ENCODE results near the gene BEND6.

BEND6 gene

GRCh38 chr6:57048577-57048976 lies 93.7 kb downstream of the BEND6 start:
- Histone ChIP-seq H3K9me3 (ENCODE audit: severe bottlenecking) (no peaks in the 10 kb centered on the region), H3K4me1 (ENCODE audit: insufficient read depth, poor library complexity, severe bottlenecking) (peaks cover 13% of the 10 kb centered on the region), H3K27ac (ENCODE audit: poor library complexity, severe bottlenecking) (no peak overlapping the region), H3K36me3 (ENCODE audit: low read depth) (peaks cover 55% of the 10 kb centered on the region), H3K27me3 (ENCODE audit: insufficient read depth, poor library complexity, severe bottlenecking) (no peaks in the 10 kb centered on the region), H3K4me3 (ENCODE audit: severe bottlenecking) (no peak overlapping the region)
- no peak for ATAC-seq (ENCODE audit: low read depth)
- no peak for TF ChIP-seq CTCF (IDR thresholded peaks at IDR 0.05; ENCODE audit: poor library complexity, severe bottlenecking)
- DNase-seq (ENCODE audit: low spot score) = no peak

DNA sequence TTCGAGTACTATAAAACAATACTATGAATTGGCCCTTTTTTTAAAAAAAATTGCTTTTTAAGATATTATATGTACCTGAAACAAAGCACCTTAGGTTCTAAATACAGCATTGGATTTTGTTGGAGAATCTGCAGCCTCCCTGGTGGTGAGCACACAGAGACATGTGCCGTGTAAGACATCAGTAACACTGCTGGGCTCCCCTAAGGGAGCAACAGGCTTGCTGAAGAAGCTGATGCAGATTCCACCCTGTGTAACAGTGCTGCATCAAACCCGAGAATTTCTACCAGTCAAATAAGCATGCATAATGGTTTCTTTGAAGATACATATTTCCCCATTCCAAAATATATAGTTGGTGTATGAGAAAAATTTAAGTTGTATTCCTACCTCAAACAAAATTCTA lies 108.9 kb downstream of the BEND6 start:
- H3K4me1 ChIP-seq (ENCODE audit: insufficient read depth, poor library complexity, severe bottlenecking) = no peaks in the 10 kb centered on the region
- ATAC-seq (ENCODE audit: low read depth) (no peak), DNase-seq (ENCODE audit: low spot score) (no peak)
- H3K27ac ChIP-seq (ENCODE audit: poor library complexity, severe bottlenecking) = no peak overlapping the region
- H3K4me3 ChIP-seq (ENCODE audit: severe bottlenecking) = no peak overlapping the region
- H3K36me3 ChIP-seq (ENCODE audit: low read depth) = peaks cover 42% of the 10 kb centered on the region
- no peak for TF ChIP-seq CTCF (IDR thresholded peaks at IDR 0.05; ENCODE audit: poor library complexity, severe bottlenecking)
- no peaks in the 10 kb centered on the region for H3K27me3 ChIP-seq (ENCODE audit: insufficient read depth, poor library complexity, severe bottlenecking)
- H3K9me3 ChIP-seq (ENCODE audit: severe bottlenecking) = no peaks in the 10 kb centered on the region

DNA sequence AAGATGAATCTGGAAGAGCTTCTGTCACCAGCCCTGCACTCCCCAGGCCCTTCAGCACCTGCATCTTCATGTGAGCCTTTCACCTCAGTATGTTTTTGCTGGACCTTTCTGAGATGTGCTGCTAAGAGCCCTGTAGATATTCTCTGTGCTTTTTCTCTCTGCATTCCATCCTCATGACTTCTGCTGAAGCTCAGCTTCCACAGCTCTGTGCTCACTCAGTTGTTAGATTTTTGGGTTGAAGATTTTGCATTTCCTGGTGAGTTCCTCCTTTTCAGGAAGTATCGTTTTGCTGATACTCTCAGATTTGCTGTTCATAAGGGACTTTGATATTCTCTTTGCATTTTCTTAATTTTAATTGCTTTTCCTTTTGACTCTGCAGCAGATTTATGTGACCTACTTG lies 109.9 kb downstream of the BEND6 start:
- Histone ChIP-seq H3K4me3 (ENCODE audit: severe bottlenecking) (no peak overlapping the region), H3K9me3 (ENCODE audit: severe bottlenecking) (no peaks in the 10 kb centered on the region), H3K36me3 (ENCODE audit: low read depth) (peaks cover 34% of the 10 kb centered on the region), H3K4me1 (ENCODE audit: insufficient read depth, poor library complexity, severe bottlenecking) (no peaks in the 10 kb centered on the region), H3K27ac (ENCODE audit: poor library complexity, severe bottlenecking) (no peak overlapping the region), H3K27me3 (ENCODE audit: insufficient read depth, poor library complexity, severe bottlenecking) (no peaks in the 10 kb centered on the region)
- no peak for TF ChIP-seq CTCF (IDR thresholded peaks at IDR 0.05; ENCODE audit: poor library complexity, severe bottlenecking)
- DNase-seq (ENCODE audit: low spot score) (no peak), ATAC-seq (ENCODE audit: low read depth) (no peak)

DNA sequence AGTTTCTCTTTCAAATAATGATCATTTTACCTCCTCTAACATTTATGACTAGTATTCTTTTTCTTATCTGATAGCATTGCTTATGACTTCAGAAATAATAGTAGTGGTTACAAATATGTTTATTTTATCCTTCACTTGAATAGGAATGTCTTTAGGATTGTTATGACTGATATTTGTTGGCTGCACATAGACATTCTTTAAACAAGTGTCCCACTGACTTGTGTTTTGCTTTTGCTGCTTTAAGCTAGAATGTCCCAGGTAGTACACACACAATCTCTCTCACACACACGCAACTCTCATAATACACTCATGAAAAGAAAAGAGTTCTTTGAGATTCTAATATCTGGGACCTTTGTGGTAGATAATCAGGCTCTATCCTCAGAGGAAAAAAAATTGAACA lies 113.2 kb downstream of the BEND6 start:
- DNase-seq (ENCODE audit: low spot score) = no peak
- H3K36me3 ChIP-seq (ENCODE audit: low read depth) = peaks cover 14% of the 10 kb centered on the region
- H3K9me3 ChIP-seq (ENCODE audit: severe bottlenecking) = no peaks in the 10 kb centered on the region
- no peak overlapping the region for H3K4me3 ChIP-seq (ENCODE audit: severe bottlenecking)
- no peak for TF ChIP-seq CTCF (IDR thresholded peaks at IDR 0.05; ENCODE audit: poor library complexity, severe bottlenecking)
- no peak overlapping the region for H3K27ac ChIP-seq (ENCODE audit: poor library complexity, severe bottlenecking)
- no peak for ATAC-seq (ENCODE audit: low read depth)
- H3K4me1 ChIP-seq (ENCODE audit: insufficient read depth, poor library complexity, severe bottlenecking) = no peaks in the 10 kb centered on the region
- H3K27me3 ChIP-seq (ENCODE audit: insufficient read depth, poor library complexity, severe bottlenecking) = no peaks in the 10 kb centered on the region

DNA sequence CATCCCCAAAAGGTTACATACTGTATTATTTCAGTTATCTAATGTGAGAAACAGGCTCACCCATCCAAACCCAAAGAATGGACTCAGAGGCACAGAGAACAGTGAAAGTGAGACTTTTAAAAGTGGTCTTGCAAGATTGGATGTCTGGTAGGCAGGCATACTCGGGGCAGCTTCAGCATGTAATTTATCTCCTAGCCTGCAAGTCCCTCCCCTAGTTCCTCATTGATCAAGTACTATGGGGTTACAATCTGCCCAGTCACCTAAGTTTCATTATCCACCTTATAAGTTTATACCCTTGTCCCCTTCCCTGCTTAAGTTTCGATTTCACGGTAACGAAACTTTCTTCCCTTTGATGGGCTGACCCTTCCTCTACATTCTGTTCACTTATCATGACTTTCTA lies 114.3 kb downstream of the BEND6 start:
- DNase-seq (ENCODE audit: low spot score) (no peak), ATAC-seq (ENCODE audit: low read depth) (no peak)
- H3K27ac ChIP-seq (ENCODE audit: poor library complexity, severe bottlenecking) = no peak overlapping the region
- no peaks in the 10 kb centered on the region for H3K27me3 ChIP-seq (ENCODE audit: insufficient read depth, poor library complexity, severe bottlenecking)
- H3K4me1 ChIP-seq (ENCODE audit: insufficient read depth, poor library complexity, severe bottlenecking) = no peaks in the 10 kb centered on the region
- no peak for TF ChIP-seq CTCF (IDR thresholded peaks at IDR 0.05; ENCODE audit: poor library complexity, severe bottlenecking)
- no peak overlapping the region for H3K4me3 ChIP-seq (ENCODE audit: severe bottlenecking)
- peaks cover 14% of the 10 kb centered on the region for H3K36me3 ChIP-seq (ENCODE audit: low read depth)
- no peaks in the 10 kb centered on the region for H3K9me3 ChIP-seq (ENCODE audit: severe bottlenecking)

All from RWPE2 (cell line).